ENCODE measurements around the gene EXT2.
A peak's percentile ranks its signal among the peaks of the same experiment; 100 is the strongest.

EXT2 gene

DNA sequence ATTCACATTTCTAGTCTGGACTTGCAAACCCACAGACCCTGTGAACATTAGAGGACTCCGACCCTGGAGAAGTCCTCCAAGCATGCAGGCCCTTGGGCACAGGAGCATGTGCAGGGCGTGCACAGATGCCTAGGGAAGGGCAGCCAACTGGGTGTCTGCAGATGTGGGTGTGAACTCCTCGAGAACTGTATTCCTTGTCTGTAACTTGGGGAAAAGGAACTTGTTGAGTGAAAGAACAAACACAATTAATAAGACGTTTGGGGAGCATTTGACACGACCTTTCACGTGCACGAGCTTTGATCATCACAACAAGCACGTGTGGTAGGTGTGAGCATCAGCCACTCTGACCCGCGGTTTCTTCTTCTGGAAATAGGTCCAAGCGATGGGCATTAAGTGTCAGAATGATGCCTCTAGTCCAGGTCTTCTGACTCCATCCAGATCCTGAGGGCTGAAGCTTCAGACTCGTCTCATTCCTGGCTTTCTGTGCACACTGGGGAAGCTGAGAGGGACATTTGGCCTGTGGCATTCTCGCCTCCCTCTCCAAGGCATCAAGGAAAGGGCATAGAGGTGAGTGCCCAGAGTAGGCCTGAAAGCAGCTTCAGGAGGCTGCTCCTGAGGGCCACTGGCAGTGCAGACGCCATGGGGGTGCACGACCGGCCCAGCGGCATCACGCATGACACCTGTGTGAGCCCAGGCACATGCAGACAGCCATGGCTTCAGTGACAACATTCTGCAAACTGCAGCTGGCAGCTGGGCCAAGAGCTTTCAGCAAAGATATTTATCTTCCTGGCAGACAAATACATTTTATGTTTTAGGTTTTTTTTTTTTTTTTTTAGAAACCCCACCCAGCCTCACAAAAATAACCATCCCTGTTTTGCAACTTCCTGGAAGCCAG is 182.0 kb downstream of the EXT2 start:
- TF ChIP-seq, protein P1, sequence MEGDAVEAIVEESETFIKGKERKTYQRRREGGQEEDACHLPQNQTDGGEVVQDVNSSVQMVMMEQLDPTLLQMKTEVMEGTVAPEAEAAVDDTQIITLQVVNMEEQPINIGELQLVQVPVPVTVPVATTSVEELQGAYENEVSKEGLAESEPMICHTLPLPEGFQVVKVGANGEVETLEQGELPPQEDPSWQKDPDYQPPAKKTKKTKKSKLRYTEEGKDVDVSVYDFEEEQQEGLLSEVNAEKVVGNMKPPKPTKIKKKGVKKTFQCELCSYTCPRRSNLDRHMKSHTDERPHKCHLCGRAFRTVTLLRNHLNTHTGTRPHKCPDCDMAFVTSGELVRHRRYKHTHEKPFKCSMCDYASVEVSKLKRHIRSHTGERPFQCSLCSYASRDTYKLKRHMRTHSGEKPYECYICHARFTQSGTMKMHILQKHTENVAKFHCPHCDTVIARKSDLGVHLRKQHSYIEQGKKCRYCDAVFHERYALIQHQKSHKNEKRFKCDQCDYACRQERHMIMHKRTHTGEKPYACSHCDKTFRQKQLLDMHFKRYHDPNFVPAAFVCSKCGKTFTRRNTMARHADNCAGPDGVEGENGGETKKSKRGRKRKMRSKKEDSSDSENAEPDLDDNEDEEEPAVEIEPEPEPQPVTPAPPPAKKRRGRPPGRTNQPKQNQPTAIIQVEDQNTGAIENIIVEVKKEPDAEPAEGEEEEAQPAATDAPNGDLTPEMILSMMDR (IDR thresholded peaks at IDR 0.05; ENCODE audit: low read depth, low read length), result no peak
- H3K4me3 ChIP-seq (ENCODE audit: low read depth, low read length), result no peak overlapping the region

DNA sequence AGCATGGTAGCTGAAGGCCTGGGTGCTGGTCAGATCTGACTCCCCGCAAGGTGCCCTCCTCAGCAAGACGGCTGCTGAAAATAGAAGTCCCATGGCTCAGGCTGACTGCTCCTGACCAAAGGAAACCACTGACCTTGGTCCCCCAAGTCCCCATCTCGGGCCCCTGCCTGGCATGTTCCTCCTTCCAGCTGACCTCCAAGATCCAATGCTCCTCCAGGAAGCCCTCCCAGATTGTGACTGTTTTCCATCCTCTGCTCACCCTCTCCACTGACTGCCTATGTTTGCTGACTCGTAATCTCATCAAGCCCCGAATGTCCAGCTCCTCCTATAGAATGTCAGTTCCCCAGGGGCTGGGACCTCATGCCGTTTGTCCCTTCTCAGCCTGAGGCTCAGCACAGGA is 184.0 kb downstream of the EXT2 start:
- no peak overlapping the region for H3K4me3 ChIP-seq (ENCODE audit: low read depth, low read length)
- TF ChIP-seq, protein P1 (IDR thresholded peaks at IDR 0.05; ENCODE audit: low read depth, low read length), result no peak

DNA sequence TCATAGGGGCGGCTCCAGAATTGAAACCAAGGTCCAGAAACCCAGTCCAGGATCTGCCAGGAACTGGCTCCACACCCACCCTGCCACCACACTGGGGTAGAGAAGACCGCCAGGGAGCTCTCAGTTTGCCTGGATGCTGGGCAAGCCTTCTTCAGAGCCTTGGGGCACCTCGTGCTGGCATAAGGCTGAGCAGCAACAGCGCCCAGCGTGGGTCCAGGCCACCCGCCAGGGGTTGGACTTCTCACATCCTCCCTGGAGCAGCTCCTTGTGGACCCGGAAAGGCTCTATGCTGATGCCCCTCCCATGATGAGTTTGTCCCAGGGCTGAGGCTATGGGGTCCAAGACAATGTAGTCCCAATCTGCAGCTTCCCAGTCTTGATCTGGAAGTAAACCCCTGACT is 184.8 kb downstream of the EXT2 start:
- TF ChIP-seq, protein P1 (IDR thresholded peaks at IDR 0.05; ENCODE audit: low read depth, low read length), result no peak
- no peak overlapping the region for H3K4me3 ChIP-seq (ENCODE audit: low read depth, low read length)

DNA sequence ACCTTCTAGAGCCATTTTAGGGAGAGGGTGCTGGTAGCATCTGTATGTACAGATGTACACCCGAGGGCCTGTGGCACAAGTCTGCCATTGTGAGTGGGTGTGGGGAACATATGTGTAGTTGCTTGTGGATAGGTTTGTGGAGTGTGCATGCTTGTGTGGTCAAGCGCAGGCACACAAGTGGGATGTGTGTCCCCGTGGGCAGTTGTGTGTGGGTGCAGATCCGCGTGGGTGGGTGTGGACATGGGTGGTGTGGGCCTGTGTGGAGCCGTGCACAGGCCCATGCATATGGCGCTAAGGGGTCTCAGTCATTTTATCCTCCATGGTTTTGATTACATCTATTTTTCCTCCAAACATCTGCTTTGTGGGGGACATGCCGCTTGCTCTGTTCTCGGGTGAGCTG is 185.7 kb downstream of the EXT2 start:
- H3K4me3 ChIP-seq (ENCODE audit: low read depth, low read length), result no peak overlapping the region
- TF ChIP-seq, protein P1 (IDR thresholded peaks at IDR 0.05; ENCODE audit: low read depth, low read length), result no peak

DNA sequence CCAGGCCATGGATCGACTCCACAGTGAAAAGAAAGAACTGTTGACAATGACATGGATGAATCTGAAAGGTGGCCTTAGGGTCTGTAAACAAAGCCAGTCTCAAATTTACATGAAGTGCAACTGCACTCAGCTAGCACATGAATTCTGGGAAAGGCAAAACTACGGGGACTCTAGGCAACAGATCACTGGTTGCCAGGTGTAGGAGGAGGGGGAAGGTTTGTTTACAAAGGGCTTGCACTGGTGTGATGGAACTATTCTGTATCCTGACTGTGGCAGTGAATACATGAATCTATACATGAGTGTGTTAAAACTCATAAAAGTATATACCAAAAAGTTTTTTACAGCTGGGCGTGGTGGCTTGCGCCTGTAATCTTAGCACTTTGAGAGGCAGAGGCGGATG is 187.1 kb downstream of the EXT2 start:
- TF ChIP-seq, protein P1 (IDR thresholded peaks at IDR 0.05; ENCODE audit: low read depth, low read length), result no peak
- H3K4me3 ChIP-seq (ENCODE audit: low read depth, low read length), result no peak overlapping the region

DNA sequence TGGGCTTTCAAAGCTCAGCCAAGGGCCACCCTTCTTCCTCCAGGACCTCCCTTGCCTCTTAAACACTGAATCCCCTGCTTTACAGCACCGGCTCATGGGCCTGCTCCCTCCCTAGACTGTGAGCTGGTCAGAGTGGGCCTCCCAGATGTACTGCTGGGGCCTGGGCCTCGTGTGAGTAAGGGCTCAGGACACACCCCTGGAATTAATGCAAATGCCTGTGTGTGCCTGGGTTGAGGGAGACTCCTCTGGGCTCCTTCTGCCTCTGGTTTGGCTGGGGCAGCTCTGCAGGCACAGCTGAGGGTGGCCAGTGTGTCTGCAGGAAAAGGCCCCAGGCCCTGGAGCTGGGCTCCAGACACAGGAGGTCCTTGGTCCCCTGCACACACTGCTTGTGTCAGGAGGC is 190.3 kb downstream of the EXT2 start:
- TF ChIP-seq, protein P1 (IDR thresholded peaks at IDR 0.05; ENCODE audit: low read depth, low read length), result no peak
- H3K4me3 ChIP-seq (ENCODE audit: low read depth, low read length), result no peak overlapping the region

DNA sequence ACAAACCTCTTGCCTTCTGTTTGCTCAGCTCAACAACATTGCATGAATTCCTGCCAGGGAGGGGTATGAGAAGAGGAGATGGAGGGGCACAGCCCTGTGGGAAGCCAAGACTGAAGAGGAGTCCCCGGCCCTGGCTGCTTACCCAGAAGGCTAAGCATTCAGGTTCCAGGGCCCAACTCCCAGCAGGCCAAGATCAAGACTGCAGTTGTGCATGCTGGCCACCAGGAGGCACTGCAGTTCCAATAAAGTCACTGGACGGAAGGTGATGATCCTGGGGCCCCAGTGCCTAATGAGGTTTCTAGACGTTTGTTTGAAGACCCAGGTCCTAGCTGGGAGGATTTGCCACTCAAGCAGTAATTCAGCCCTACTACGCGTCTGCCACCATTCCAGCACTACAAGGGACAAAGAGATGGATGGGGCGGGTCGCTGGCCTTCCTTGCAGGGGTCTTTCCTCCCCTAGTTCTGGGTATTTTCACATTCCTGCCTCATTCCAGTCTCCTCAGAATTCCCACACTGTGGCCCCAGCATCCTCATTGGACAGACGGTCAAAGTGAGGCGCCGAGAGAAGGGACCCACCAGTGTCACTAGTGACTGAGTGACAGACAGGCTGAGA is 190.9 kb downstream of the EXT2 start:
- no peak overlapping the region for H3K4me3 ChIP-seq (ENCODE audit: low read depth, low read length)
- TF ChIP-seq, protein P1 (IDR thresholded peaks at IDR 0.05; ENCODE audit: low read depth, low read length), result peak; percentile 95
